GM10847 (cell line): ENCODE measurements around the gene CHD9.

Source experiments
- POLR2A ChIP-seq: IDR thresholded peaks from 2 replicates; pipeline ENCODE4 v1.6.1; 2011; ENCODE audit not compliant: insufficient read length; ENCODE audit errors: extremely low read depth

Gene CHD9

GRCh38 chr16:53290520-53290919, 235.7 kb downstream of the CHD9 start:
- TF ChIP-seq POLR2A = no peak

GRCh38 chr16:53291757-53292392, 237.1 kb downstream of the CHD9 start:
- no peak for TF ChIP-seq POLR2A

GRCh38 chr16:53297477-53297876, 242.7 kb downstream of the CHD9 start:
- no peak for TF ChIP-seq POLR2A

GRCh38 chr16:53304334-53304733, 249.5 kb downstream of the CHD9 start:
- no peak for TF ChIP-seq POLR2A

GRCh38 chr16:53305743-53306142, 251.0 kb downstream of the CHD9 start:
- no peak for TF ChIP-seq POLR2A

- TF ChIP-seq POLR2A = no peak
Measured at GRCh38 chr16:53309457-53309856, 254.7 kb downstream of the CHD9 start.

GRCh38 chr16:53320992-53321391, 266.2 kb downstream of the CHD9 start:
- no peak for TF ChIP-seq POLR2A

GRCh38 chr16:53323924-53324323, 269.1 kb downstream of the CHD9 start:
- TF ChIP-seq POLR2A = no peak

- no peak for TF ChIP-seq POLR2A
Measured at GRCh38 chr16:53334581-53334980, 279.8 kb downstream of the CHD9 start.

- TF ChIP-seq POLR2A = no peak
Measured at GRCh38 chr16:53337294-53337693, 282.5 kb downstream of the CHD9 start.

- TF ChIP-seq POLR2A = no peak
Measured at GRCh38 chr16:53341792-53342191, 287.0 kb downstream of the CHD9 start.

- no peak for TF ChIP-seq POLR2A
Measured at GRCh38 chr16:53355064-53355463, 300.3 kb downstream of the CHD9 start.

- TF ChIP-seq POLR2A = no peak
Measured at GRCh38 chr16:53356478-53357207, 301.9 kb downstream of the CHD9 start.

- no peak for TF ChIP-seq POLR2A
Measured at GRCh38 chr16:53357208-53357586, 302.4 kb downstream of the CHD9 start.

GRCh38 chr16:53357955-53358354, 303.2 kb downstream of the CHD9 start:
- no peak for TF ChIP-seq POLR2A

GRCh38 chr16:53358884-53359283, 304.1 kb downstream of the CHD9 start:
- TF ChIP-seq POLR2A = no peak

GRCh38 chr16:53369921-53370320, 315.1 kb downstream of the CHD9 start:
- TF ChIP-seq POLR2A = no peak
